SK-N-SH (cell line): ENCODE measurements around the gene COMT.

ENCODE experiments used
- CHD2 ChIP-seq: fragments of 150-350 bp; IDR thresholded peaks from 2 replicates; pipeline ENCODE4 v1.6.1; 2018; ENCODE audit warnings: low read length; ENCODE audit not compliant: partially characterized antibody
- CTCF ChIP-seq: fragments of 200-600 bp; sonication (generic); IDR thresholded peaks from 2 replicates; pipeline ENCODE4 v1.6.1; 2017; ENCODE audit warnings: antibody characterized with exemption, mild to moderate bottlenecking, moderate library complexity
- PBX3 ChIP-seq: IDR thresholded peaks from 2 replicates; pipeline ENCODE4; 2012
- POLR2AphosphoS5 ChIP-seq: IDR thresholded peaks from 2 replicates; pipeline ENCODE4 v1.6.1; 2012; ENCODE audit warnings: low read depth, low read length
- RAD21 ChIP-seq: IDR thresholded peaks from 2 replicates; pipeline ENCODE4 v1.6.1; 2012; ENCODE audit warnings: mild to moderate bottlenecking, low read length
- SIN3A ChIP-seq: IDR thresholded peaks from 2 replicates; pipeline ENCODE4 v1.6.1; 2012; ENCODE audit warnings: low read depth, mild to moderate bottlenecking, low read length, moderate library complexity, borderline replicate concordance
- TAF1 ChIP-seq: IDR thresholded peaks from 2 replicates; pipeline ENCODE4 v1.6.1; 2012; ENCODE audit warnings: low read depth, mild to moderate bottlenecking, low read length, moderate library complexity, borderline replicate concordance
- TF ChIP-seq, protein P1 (sequence below): IDR thresholded peaks from 2 replicates; pipeline ENCODE4 v1.6.1; 2012; ENCODE audit warnings: mild to moderate bottlenecking, low read depth, low read length, moderate library complexity

- TF ChIP-seq CTCF = no peak
- no peak for TF ChIP-seq CHD2
- TF ChIP-seq SIN3A = no peak
- TF ChIP-seq POLR2AphosphoS5 = no peak
- TF ChIP-seq TAF1 = no peak
- TF ChIP-seq, protein P1, sequence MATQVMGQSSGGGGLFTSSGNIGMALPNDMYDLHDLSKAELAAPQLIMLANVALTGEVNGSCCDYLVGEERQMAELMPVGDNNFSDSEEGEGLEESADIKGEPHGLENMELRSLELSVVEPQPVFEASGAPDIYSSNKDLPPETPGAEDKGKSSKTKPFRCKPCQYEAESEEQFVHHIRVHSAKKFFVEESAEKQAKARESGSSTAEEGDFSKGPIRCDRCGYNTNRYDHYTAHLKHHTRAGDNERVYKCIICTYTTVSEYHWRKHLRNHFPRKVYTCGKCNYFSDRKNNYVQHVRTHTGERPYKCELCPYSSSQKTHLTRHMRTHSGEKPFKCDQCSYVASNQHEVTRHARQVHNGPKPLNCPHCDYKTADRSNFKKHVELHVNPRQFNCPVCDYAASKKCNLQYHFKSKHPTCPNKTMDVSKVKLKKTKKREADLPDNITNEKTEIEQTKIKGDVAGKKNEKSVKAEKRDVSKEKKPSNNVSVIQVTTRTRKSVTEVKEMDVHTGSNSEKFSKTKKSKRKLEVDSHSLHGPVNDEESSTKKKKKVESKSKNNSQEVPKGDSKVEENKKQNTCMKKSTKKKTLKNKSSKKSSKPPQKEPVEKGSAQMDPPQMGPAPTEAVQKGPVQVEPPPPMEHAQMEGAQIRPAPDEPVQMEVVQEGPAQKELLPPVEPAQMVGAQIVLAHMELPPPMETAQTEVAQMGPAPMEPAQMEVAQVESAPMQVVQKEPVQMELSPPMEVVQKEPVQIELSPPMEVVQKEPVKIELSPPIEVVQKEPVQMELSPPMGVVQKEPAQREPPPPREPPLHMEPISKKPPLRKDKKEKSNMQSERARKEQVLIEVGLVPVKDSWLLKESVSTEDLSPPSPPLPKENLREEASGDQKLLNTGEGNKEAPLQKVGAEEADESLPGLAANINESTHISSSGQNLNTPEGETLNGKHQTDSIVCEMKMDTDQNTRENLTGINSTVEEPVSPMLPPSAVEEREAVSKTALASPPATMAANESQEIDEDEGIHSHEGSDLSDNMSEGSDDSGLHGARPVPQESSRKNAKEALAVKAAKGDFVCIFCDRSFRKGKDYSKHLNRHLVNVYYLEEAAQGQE = no peak
- TF ChIP-seq RAD21 = no peak
- no peak for TF ChIP-seq PBX3
Observed at GRCh38 chr22:19937616-19938473, 3.7 kb upstream of the COMT start.
